GM10248 (cell line): ENCODE results near the gene PANK4.

Source experiments
- CTCF ChIA-PET: fragments of 300-600 bp; sonication (Branson Sonifier 250); formaldehyde crosslinking; extraction: SDS; loops from one replicate; lab custom pipeline; 2021; ENCODE audit warnings: antibody characterized with exemption; lab: Yijun Ruan, JAX
- POLR2A ChIA-PET: fragments of 350-650 bp; sonication (Branson Sonifier 250); formaldehyde crosslinking; extraction: SDS; loops from one replicate; lab custom pipeline; 2020; ENCODE audit warnings: antibody characterized with exemption; lab: Yijun Ruan, JAX
- DNase-seq: peaks from one replicate; pipeline ENCODE4 v3.0.0; 2012; ENCODE audit errors: extremely low spot score
- CTCF ChIP-seq: IDR thresholded peaks from 2 replicates; pipeline ENCODE4 v1.5.1; 2012; ENCODE audit warnings: mild to moderate bottlenecking, low read depth; ENCODE audit errors: extremely low read depth, missing control alignments, control extremely low read depth

The PANK4 gene

DNA sequence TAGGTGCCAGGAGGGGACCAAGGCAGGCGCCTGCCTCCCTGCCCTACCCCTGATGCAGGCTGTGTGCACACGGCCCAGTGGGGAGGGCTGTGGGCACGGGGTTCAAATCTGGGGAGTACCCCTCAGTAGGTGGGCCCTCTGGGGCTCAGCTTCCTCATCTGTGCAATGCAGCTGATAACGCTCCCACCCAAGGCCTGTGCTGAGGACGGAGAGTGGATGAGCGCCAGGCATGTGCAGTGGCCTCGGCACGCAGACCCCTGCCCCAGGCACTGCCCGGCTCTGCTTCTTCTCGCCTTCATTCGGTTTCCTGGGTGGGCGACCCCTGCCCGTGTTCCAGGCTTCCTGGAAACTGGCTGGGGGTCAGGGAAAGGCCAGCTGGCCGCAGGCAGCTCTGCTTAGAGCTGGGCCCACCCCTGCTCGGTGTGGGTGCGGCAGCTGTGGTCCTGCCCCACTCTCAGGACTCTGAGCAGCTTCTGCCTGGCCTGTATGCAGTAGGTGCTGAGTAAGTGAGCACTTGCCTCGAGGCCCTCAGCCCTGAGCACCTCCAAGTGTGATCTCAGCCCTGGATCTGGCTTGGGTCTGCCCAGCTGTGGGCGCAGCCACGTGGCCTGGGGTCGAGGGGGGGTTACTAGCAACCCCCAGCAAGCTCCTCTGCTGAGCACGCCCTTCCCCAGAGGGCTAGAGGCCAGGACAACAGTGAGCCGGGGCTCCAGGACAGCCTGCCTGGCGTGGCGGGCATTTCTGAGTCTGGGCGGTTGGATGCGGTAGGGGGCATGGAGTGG lies 17.9 kb upstream of the PANK4 start:
- TF ChIP-seq CTCF, result no peak
- CTCF ChIA-PET, result interaction anchor here (1.3 kb wide), 1 partner anchor 10 kb away, joined by 3 read pairs; no protein-coding TSS in a partner anchor
- no peak for DNase-seq
- POLR2A ChIA-PET, result no interaction called here

GRCh38 chr1:2543543-2544092 lies 17.2 kb upstream of the PANK4 start:
- POLR2A ChIA-PET, result no interaction called here
- CTCF ChIA-PET, result interaction anchor here (1.3 kb wide), 1 partner anchor 10 kb away, joined by 3 read pairs; no protein-coding TSS in a partner anchor
- no peak for TF ChIP-seq CTCF
- no peak for DNase-seq

GRCh38 chr1:2542246-2542915 lies 16.0 kb upstream of the PANK4 start:
- CTCF ChIA-PET, result interaction anchor here (1.7 kb wide), 1 partner anchor 9 kb away, joined by 6 read pairs; no protein-coding TSS in a partner anchor

GRCh38 chr1:2541619-2542245 lies 15.3 kb upstream of the PANK4 start:
- DNase-seq, result no peak
- ChIA-PET POLR2A (no interaction called here), CTCF (interaction anchor here (1.1 to 1.7 kb wide), 2 partner anchors 8 to 15 kb away, joined by 4 to 6 read pairs; partner anchors contain the start of gene PANK4)
- no peak for TF ChIP-seq CTCF

More at GRCh38 chr1:2542246-2542915, 16.0 kb upstream of the PANK4 start:
- no peak for TF ChIP-seq CTCF
- POLR2A ChIA-PET, result no interaction called here
- no peak for DNase-seq

GRCh38 chr1:2540816-2541492 lies 14.6 kb upstream of the PANK4 start:
- no peak for TF ChIP-seq CTCF
- CTCF ChIA-PET, result interaction anchor here (1.1 to 2.1 kb wide), 4 partner anchors 8 to 15 kb away, joined by 3 to 9 read pairs (median 5); partner anchors contain the start of genes HES5 and PANK4
- POLR2A ChIA-PET, result no interaction called here
- no peak for DNase-seq
